ENCODE results near the gene GGT7. TPM values are rescaled to one million over a fixed set of nuclear protein-coding genes. Genes with fewer than 3 reads are reported as not detected.

The GGT7 gene
- total and polyA plus RNA-seq, 9 of the 15 experiments (the other 6 are each of a cell fraction or from before 2014, with no cell fraction given): 0.04 to 18.3 (median 5.9) TPM

- Histone ChIP-seq H3K79me2 (ENCODE audit: control insufficient read depth, insufficient read depth, low read length) (peaks cover 52% of the 10 kb centered on the region), H3K9me1 (ENCODE audit: control insufficient read depth, insufficient read depth, low read length) (no peaks in the 10 kb centered on the region), H2AFZ (ENCODE audit: low read depth, low read length) (peak overlapping the region; percentile 61), H3K9ac (ENCODE audit: insufficient read depth in 1 of 2, low read depth in 2 of 2, low read length in 2 of 2) (peak overlapping the region; percentile 81 to 98), H3K27me3 (ENCODE audit: control insufficient read depth in 2 of 2, insufficient read depth in 2 of 2, low read length in 2 of 2) (no peaks in the 10 kb centered on the region), H3K4me2 (ENCODE audit: insufficient read depth, low read length) (peak overlapping the region; percentile 94), H3K9me3 (replicated peaks; ENCODE audit: control insufficient read depth, insufficient read depth, low read depth, low read length) (no peaks in the 10 kb centered on the region), H3K36me3 (ENCODE audit: control insufficient read depth, insufficient read depth, low read length) (0 out of 3 replicates have a peak, but pooled peaks cover 7% of the 10 kb centered on the region), H3K4me1 (replicated peaks in 1 of 2; ENCODE audit: control insufficient read depth in 2 of 2, insufficient read depth in 2 of 2, low read length in 2 of 2) (peaks cover 11 to 20% of the 10 kb centered on the region in 2 experiments; a peak in 4 of 5 replicates), H4K20me1 (replicated peaks; ENCODE audit: control insufficient read depth, insufficient read depth, low read length) (peaks cover 11% of the 10 kb centered on the region; the same call in 1 of the 2 replicates), H3K4me3 (peak overlapping the region; percentile 83), H3K27ac (ENCODE audit: extremely low read depth, low read depth, low read length) (peak overlapping the region; percentile 91)
- peak; percentile 93 for ATAC-seq
- ChIA-PET POLR2A (interaction anchor here (0.5 to 2.1 kb wide), 12 partner anchors 8 to 522 kb away, joined by 3 to 8 read pairs (median 3); no protein-coding TSS in a partner anchor), CTCF (ENCODE audit: low intra/inter-chr PET ratio) (interaction anchor here (0.8 kb wide), 1 partner anchor 512 kb away, joined by 5 read pairs; no protein-coding TSS in a partner anchor)
- peak; percentile 92 for FAIRE-seq
- BruUV-seq (replicated peaks): no TSS peak
- WGBS (ENCODE audit: insufficient coverage, low coverage, missing lambda C conversion rate): 0% methylated on average over 2 of the region's 2 CpGs
- DNase-seq (ENCODE audit: extremely low read depth in 1 of 4, low spot score in 3 of 4): peak; percentile 69 to 91 (median 76)
- in situ Hi-C loops (cut with MboI): no loop called here
- intact Hi-C loops (cut with micrococcal nuclease): no loop called here
- TF ChIP-seq JUNB (CRISPR knock-in tag; conservative IDR thresholded peaks at IDR 0.05) (no peak), HNRNPK (IDR thresholded peaks at IDR 0.05; ENCODE audit: low read depth, low read length, poor library complexity, severe bottlenecking) (no peak), PRDM10 (IDR thresholded peaks at IDR 0.05; ENCODE audit: partially characterized antibody) (no peak), ZFP91 (CRISPR knock-in tag; IDR thresholded peaks at IDR 0.05) (peak; percentile 97), HDGF (IDR thresholded peaks at IDR 0.05) (0 out of 2 replicates have a peak, but pooled peaks have one; percentile 84), ATF3 (IDR thresholded peaks at IDR 0.05) (no peak), ATF3 (CRISPR knock-in tag; conservative IDR thresholded peaks at IDR 0.05) (0 out of 2 replicates have a peak, but pooled peaks have one; percentile 38), KDM1A (IDR thresholded peaks at IDR 0.05) (no peak), SREBF1 (IDR thresholded peaks at IDR 0.05; ENCODE audit: borderline replicate concordance, low read depth, low read length) (no peak), NBN (IDR thresholded peaks at IDR 0.05; ENCODE audit: low read depth) (peak; percentile 25; the same call in 1 of the 2 replicates), NUFIP1 (IDR thresholded peaks at IDR 0.05; ENCODE audit: partially characterized antibody) (no peak), TCFL5 (CRISPR knock-in tag; conservative IDR thresholded peaks at IDR 0.05) (no peak), SIN3A (IDR thresholded peaks at IDR 0.05; ENCODE audit: borderline replicate concordance in 2 of 2, control insufficient read depth in 1 of 2, low read depth in 2 of 2, low read length in 2 of 2) (0 out of 4 replicates have a peak, but pooled peaks of 1 of the 2 experiments have one; percentile 6), TGIF2 (CRISPR knock-in tag; IDR thresholded peaks at IDR 0.05) (no peak), SUPT5H (IDR thresholded peaks at IDR 0.05) (no peak), ETV6 (IDR thresholded peaks at IDR 0.05; ENCODE audit: borderline replicate concordance in 1 of 2, low read depth in 2 of 2, low read length in 1 of 2) (no peak), ETV6 (CRISPR knock-in tag; IDR thresholded peaks at IDR 0.05; ENCODE audit: borderline replicate concordance) (no peak)
Measured at GRCh38 chr20:34824452-34824805, 48.2 kb downstream of the GGT7 start.
